ENCODE results near the gene KHDC4. TPM values are rescaled to one million over a fixed set of nuclear protein-coding genes. Genes with fewer than 3 reads are reported as not detected.

The KHDC4 gene
- total and polyA plus RNA-seq, 10 of the 15 experiments (the other 5 are each of a cell fraction or from before 2014, with no cell fraction given), result 11.7 to 109 (median 41.9) TPM

DNA sequence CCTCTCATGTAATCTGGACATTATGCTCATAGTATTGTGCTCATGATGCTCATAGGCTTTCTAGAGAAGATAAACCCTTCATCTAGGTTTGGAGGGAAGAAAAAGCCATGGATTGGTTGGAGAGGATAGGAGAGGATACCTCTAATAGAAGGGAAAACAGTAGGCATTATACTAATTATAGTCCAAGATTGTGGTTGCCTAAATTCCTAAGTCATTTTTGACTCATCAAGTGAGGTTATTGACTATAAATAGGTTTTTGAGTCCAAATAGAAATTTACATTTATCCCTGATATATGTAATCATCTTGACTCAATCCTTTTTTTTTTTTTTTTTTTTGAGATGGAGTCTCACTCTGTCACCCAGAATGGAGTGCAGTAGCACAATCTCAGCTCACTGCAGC, 69.8 kb downstream of the KHDC4 start:
- Histone ChIP-seq H3K27me3 (replicated peaks in 1 of 2; ENCODE audit: control insufficient read depth in 2 of 2, insufficient read depth in 2 of 2, low read length in 1 of 2) (no peaks in the 10 kb centered on the region), H3K9ac (ENCODE audit: control insufficient read depth, insufficient read depth, low read length) (no peak overlapping the region), H3K4me2 (ENCODE audit: control insufficient read depth, insufficient read depth) (no peak overlapping the region), H3K4me3 (no peak overlapping the region), H3K27ac (ENCODE audit: control insufficient read depth, insufficient read depth) (no peak overlapping the region), H3K79me2 (ENCODE audit: control insufficient read depth, insufficient read depth, low read length) (peaks cover 2% of the 10 kb centered on the region; the same call in 1 of the 2 replicates), H4K20me1 (ENCODE audit: control insufficient read depth, insufficient read depth) (no peaks in the 10 kb centered on the region), H3K9me3 (replicated peaks; ENCODE audit: control insufficient read depth, insufficient read depth, low read length) (no peaks in the 10 kb centered on the region), H3K36me3 (ENCODE audit: control insufficient read depth in 2 of 2, insufficient read depth in 2 of 2, low read length in 1 of 2) (peaks cover 0 to 1% of the 10 kb centered on the region in 2 experiments; a peak in 3 of 4 replicates), H3K4me1 (ENCODE audit: control insufficient read depth, insufficient read depth, low read length) (peaks cover 6% of the 10 kb centered on the region), H2AFZ (ENCODE audit: control insufficient read depth, low read depth, low read length) (no peak overlapping the region)
- ATAC-seq, result no peak
- CTCF ChIA-PET, result interaction anchor here (1.2 kb wide), 1 partner anchor 202 kb away, joined by 4 read pairs; no protein-coding TSS in a partner anchor
- in situ Hi-C loops (cut with MboI) (no loop called here), intact Hi-C loops (cut with micrococcal nuclease; ENCODE audit: unreplicated experiment) (no loop called here)
- TF ChIP-seq PAX8 (IDR thresholded peaks at IDR 0.05) (no peak), RAD21 (IDR thresholded peaks at IDR 0.05; ENCODE audit: insufficient read depth, low read depth, low read length) (no peak), POLR2AphosphoS2 (IDR thresholded peaks at IDR 0.05; ENCODE audit: low read depth, low read length) (no peak), CHD1 (IDR thresholded peaks at IDR 0.05; ENCODE audit: low read depth, low read length) (no peak), ZNF274 (IDR thresholded peaks at IDR 0.05; ENCODE audit: insufficient read depth, insufficient read length) (no peak), CEBPB (IDR thresholded peaks at IDR 0.05; ENCODE audit: borderline replicate concordance in 1 of 2, low read depth in 2 of 2, low read length in 2 of 2) (no peak), PML (IDR thresholded peaks at IDR 0.05; ENCODE audit: low read length) (no peak), ASH2L (IDR thresholded peaks at IDR 0.05; ENCODE audit: borderline replicate concordance, low read depth) (no peak), SPI1 (IDR thresholded peaks at IDR 0.05; ENCODE audit: borderline replicate concordance, insufficient read depth, low read depth, low read length) (no peak), CTCF (IDR thresholded peaks at IDR 0.05 in 2 of 3, conservative IDR thresholded peaks at IDR 0.05 in 1 of 3; ENCODE audit: control insufficient read depth in 2 of 3, extremely low read depth in 1 of 3, insufficient read depth in 1 of 3, low read depth in 3 of 3, low read length in 3 of 3) (no peak), STAT3 (IDR thresholded peaks at IDR 0.05; ENCODE audit: low read depth, low read length) (no peak), MYC (IDR thresholded peaks at IDR 0.05; ENCODE audit: insufficient read depth, insufficient read length, insufficient replicate concordance, low read length, severe bottlenecking) (no peak), RAD51 (IDR thresholded peaks at IDR 0.05) (no peak), SMARCA5 (IDR thresholded peaks at IDR 0.05) (no peak), MTA3 (IDR thresholded peaks at IDR 0.05; ENCODE audit: borderline replicate concordance, low read length) (no peak), NKRF (conservative IDR thresholded peaks at IDR 0.05) (no peak), YBX1 (IDR thresholded peaks at IDR 0.05) (no peak), MYB (IDR thresholded peaks at IDR 0.05; ENCODE audit: borderline replicate concordance, low read depth, low read length) (no peak)
- POLR2A ChIA-PET, result interaction anchor here (0.6 to 0.9 kb wide), 3 partner anchors 15 to 122 kb away, joined by 3 to 8 read pairs (median 5); no protein-coding TSS in a partner anchor
- RAD21 ChIA-PET (ENCODE audit: unreplicated experiment), result no interaction called here
- FAIRE-seq, result no peak
- DNase-seq (ENCODE audit: low read depth, low spot score), result no peak
- BruUV-seq (replicated peaks), result no TSS peak
- SMC1A ChIA-PET (ENCODE audit: uncharacterized antibody, unreplicated experiment), result interaction anchor here (0.9 to 1.1 kb wide), 4 partner anchors 8 to 49 kb away, joined by 3 read pairs; no protein-coding TSS in a partner anchor
